ENCODE measurements around the gene IGBP1.

The IGBP1 gene

DNA sequence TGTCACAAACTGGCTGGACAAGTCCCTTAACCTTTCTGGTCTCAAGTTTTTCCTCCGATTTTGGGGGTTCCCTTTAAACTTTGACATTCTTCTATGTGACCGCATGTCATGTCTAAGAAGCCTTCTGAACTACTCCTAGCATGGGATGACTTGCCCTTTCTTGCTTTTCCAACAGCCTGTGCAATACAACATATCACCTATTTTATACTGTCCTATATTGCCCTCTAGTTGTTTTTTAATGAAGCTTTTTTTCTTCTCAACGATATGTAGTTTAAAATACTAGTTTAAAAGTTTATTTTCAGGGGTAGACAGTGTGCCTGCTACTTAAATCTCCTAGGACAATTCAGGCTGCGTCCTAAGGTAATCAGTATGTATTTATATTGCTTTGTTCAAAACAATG lies 1.0 kb upstream of the IGBP1 start:
- H3K4me3 ChIP-seq (replicated peaks; ENCODE audit: low read depth, low read length), result no peak overlapping the region
- TF ChIP-seq, protein P1, sequence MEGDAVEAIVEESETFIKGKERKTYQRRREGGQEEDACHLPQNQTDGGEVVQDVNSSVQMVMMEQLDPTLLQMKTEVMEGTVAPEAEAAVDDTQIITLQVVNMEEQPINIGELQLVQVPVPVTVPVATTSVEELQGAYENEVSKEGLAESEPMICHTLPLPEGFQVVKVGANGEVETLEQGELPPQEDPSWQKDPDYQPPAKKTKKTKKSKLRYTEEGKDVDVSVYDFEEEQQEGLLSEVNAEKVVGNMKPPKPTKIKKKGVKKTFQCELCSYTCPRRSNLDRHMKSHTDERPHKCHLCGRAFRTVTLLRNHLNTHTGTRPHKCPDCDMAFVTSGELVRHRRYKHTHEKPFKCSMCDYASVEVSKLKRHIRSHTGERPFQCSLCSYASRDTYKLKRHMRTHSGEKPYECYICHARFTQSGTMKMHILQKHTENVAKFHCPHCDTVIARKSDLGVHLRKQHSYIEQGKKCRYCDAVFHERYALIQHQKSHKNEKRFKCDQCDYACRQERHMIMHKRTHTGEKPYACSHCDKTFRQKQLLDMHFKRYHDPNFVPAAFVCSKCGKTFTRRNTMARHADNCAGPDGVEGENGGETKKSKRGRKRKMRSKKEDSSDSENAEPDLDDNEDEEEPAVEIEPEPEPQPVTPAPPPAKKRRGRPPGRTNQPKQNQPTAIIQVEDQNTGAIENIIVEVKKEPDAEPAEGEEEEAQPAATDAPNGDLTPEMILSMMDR (IDR thresholded peaks at IDR 0.05; ENCODE audit: low read depth, low read length, missing control alignments), result no peak
- DNase-seq (ENCODE audit: extremely low read depth, low read depth), result no peak

DNA sequence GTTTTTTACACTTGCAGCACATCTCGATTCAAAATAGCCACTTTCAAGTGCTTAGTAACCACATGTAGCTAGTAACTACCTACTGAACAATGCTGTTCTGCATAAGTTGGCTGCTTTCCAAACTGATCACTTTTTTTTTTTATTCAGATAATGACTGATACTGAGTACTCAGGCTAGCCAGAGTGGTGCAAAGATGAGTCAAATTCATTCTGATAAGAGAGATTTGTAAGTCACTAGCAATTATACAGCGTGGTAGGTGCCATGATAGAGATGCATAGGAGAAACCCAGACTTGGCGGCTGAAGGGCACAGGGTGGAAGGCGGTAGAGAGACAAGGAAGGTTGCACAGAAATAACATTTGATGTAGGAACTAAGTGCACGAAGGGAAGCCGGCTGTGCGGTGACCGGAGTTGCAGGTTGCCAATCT lies 357 bp upstream of the IGBP1 start:
- H3K4me3 ChIP-seq (replicated peaks; ENCODE audit: low read depth, low read length), result peak overlapping the region; percentile 79
- TF ChIP-seq, protein P1 (IDR thresholded peaks at IDR 0.05; ENCODE audit: low read depth, low read length, missing control alignments), result no peak
- DNase-seq (ENCODE audit: extremely low read depth, low read depth), result no peak

DNA sequence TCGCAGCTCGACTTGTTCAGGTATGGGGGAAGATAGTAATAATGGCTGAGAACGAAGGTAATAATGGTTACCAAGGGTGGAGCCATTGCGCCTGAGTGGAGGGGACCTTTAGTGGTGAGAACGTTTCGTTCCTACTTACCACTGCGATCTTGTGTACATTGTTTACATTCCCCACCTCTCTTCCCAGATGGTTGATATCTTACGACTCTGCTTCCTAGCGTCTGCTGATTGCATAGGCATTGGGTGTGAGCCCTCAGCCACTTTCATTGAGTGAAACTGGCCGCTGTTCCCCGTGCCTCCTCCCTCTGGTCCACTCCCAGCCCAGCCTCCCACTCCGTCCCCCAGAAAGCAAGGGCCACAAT lies 850 bp downstream of the IGBP1 start:
- TF ChIP-seq, protein P1 (IDR thresholded peaks at IDR 0.05; ENCODE audit: low read depth, low read length, missing control alignments), result no peak
- no peak for DNase-seq (ENCODE audit: extremely low read depth, low read depth)
- peak overlapping the region; percentile 79 for H3K4me3 ChIP-seq (replicated peaks; ENCODE audit: low read depth, low read length)

DNA sequence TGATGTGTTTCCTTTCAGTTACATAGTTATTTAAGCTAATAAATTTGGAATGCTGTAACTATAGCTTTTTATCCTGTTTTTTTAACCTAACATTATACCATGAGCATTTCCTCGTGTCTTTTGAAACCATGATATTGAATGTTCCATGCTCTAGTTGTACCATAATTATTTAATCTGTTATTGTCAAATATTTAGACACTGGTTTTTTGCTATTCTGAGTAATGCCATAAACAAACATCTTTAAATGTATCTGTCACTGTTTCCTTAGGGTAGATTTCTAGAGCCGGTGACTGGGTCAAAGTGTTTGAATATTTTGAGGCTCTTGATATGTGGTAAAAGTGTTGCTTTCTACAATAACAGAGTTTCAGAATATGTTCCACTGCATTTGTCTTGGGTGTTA lies 5.4 kb downstream of the IGBP1 start:
- H3K4me3 ChIP-seq (replicated peaks; ENCODE audit: low read depth, low read length), result no peak overlapping the region
- DNase-seq (ENCODE audit: extremely low read depth, low read depth), result no peak
- TF ChIP-seq, protein P1 (IDR thresholded peaks at IDR 0.05; ENCODE audit: low read depth, low read length, missing control alignments), result no peak

DNA sequence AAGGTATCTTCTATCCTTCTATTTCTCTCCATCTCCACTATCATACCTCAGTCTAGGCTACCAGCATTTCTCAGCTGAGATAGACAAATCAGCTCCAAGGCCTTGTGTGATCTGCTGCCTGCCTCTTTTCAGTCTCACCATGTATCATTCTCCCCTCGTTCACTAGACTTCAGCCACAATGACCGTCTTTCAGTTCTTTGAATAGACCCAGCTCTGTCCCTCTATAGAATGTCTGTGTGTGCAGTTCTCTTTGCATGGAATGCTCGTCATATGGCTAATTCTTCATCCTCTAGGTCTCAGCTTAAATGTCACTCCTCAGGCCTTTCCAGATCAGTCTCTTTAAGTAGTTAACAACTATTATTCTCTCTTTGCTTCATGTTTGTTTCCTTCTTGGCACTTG lies 6.5 kb downstream of the IGBP1 start:
- TF ChIP-seq, protein P1 (IDR thresholded peaks at IDR 0.05; ENCODE audit: low read depth, low read length, missing control alignments), result no peak
- no peak overlapping the region for H3K4me3 ChIP-seq (replicated peaks; ENCODE audit: low read depth, low read length)
- DNase-seq (ENCODE audit: extremely low read depth, low read depth), result no peak

DNA sequence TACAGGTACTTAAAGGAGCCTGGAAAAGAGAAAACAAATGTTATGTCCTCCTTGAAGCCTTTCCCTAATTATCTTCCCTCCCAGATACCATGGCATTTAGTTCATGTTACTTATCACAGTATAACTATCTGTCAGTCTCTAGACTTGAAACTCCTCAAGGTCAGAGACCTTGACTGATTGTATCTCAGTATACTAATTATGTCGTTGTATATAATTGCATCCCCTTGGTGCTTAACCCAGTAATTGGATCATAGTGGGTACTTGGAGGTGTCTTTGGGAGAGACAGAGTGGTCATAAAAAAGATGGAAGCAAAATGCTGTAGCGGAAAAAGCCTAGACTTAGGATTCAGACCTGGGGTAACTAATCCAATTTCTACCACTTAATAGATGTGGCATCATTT lies 8.1 kb downstream of the IGBP1 start:
- no peak for DNase-seq (ENCODE audit: extremely low read depth, low read depth)
- TF ChIP-seq, protein P1 (IDR thresholded peaks at IDR 0.05; ENCODE audit: low read depth, low read length, missing control alignments), result no peak
- no peak overlapping the region for H3K4me3 ChIP-seq (replicated peaks; ENCODE audit: low read depth, low read length)
